ENCODE results near the gene CDT1. TPM values are rescaled to one million over a fixed set of nuclear protein-coding genes. Genes with fewer than 3 reads are reported as not detected.

CDT1 gene
- total and polyA plus RNA-seq, 10 of the 15 experiments (the other 5 are each of a cell fraction or from before 2014, with no cell fraction given): 0.50 to 87.6 (median 8.8) TPM

GRCh38 chr16:88848557-88848956, 45.0 kb downstream of the CDT1 start:
- ATAC-seq (no peak), DNase-seq (ENCODE audit: low read depth, low spot score) (no peak), FAIRE-seq (no peak)
- intact Hi-C loops (cut with micrococcal nuclease; ENCODE audit: unreplicated experiment): no loop called here
- CTCF ChIA-PET: no interaction called here
- no peak for TF ChIP-seq PBX3 (IDR thresholded peaks at IDR 0.05; ENCODE audit: insufficient replicate concordance, low read depth, low read length)
- TF ChIP-seq TCF3 (IDR thresholded peaks at IDR 0.05; ENCODE audit: borderline replicate concordance, insufficient read depth, low read depth, low read length): no peak
- no peak overlapping the region for H3K4me2 ChIP-seq (ENCODE audit: control insufficient read depth, insufficient read depth)
- no peaks in the 10 kb centered on the region for H3K27me3 ChIP-seq (replicated peaks in 1 of 2; ENCODE audit: control insufficient read depth in 2 of 2, insufficient read depth in 2 of 2, low read length in 1 of 2)
- no peaks in the 10 kb centered on the region for H3K4me1 ChIP-seq (ENCODE audit: control insufficient read depth, insufficient read depth, low read length)
- H3K27ac ChIP-seq (ENCODE audit: control insufficient read depth, insufficient read depth): no peak overlapping the region
- no peaks in the 10 kb centered on the region for H4K20me1 ChIP-seq (ENCODE audit: control insufficient read depth, insufficient read depth)
- H3K4me3 ChIP-seq: no peak overlapping the region
- 82% methylated on average over 14 of the region's 21 CpGs for WGBS (ENCODE audit: insufficient coverage, insufficient replicate concordance, low lambda C conversion rate, missing lambda C conversion rate)
- SMC1A ChIA-PET (ENCODE audit: uncharacterized antibody, unreplicated experiment): no interaction called here
- no peaks in the 10 kb centered on the region for H3K79me2 ChIP-seq (ENCODE audit: control insufficient read depth, insufficient read depth, low read length)
- in situ Hi-C loops (cut with MboI): no loop called here
- POLR2A ChIA-PET: no interaction called here
- H3K9ac ChIP-seq (ENCODE audit: control insufficient read depth, insufficient read depth, low read length): no peak overlapping the region
- H3K9me3 ChIP-seq (replicated peaks; ENCODE audit: control insufficient read depth, insufficient read depth, low read length): no peaks in the 10 kb centered on the region
- RAD21 ChIA-PET (ENCODE audit: unreplicated experiment): no interaction called here
- no TSS peak for BruUV-seq (replicated peaks)
- H2AFZ ChIP-seq (ENCODE audit: control insufficient read depth, low read depth, low read length): no peak overlapping the region
- no peaks in the 10 kb centered on the region for H3K36me3 ChIP-seq (ENCODE audit: control insufficient read depth in 2 of 2, insufficient read depth in 2 of 2, low read length in 1 of 2)

GRCh38 chr16:88850531-88851199, 47.1 kb downstream of the CDT1 start:
- H2AFZ ChIP-seq (ENCODE audit: control insufficient read depth, low read depth, low read length): no peak overlapping the region
- H3K36me3 ChIP-seq (ENCODE audit: control insufficient read depth in 2 of 2, insufficient read depth in 2 of 2, low read length in 1 of 2): no peaks in the 10 kb centered on the region; a peak in 1 of 4 replicates
- POLR2A ChIA-PET: interaction anchor here (1.1 kb wide), 1 partner anchor 31 kb away, joined by 3 read pairs; no protein-coding TSS in a partner anchor
- ATAC-seq (no peak), DNase-seq (ENCODE audit: low read depth, low spot score) (no peak), FAIRE-seq (no peak)
- no peaks in the 10 kb centered on the region for H3K27me3 ChIP-seq (replicated peaks in 1 of 2; ENCODE audit: control insufficient read depth in 2 of 2, insufficient read depth in 2 of 2, low read length in 1 of 2)
- SMC1A ChIA-PET (ENCODE audit: uncharacterized antibody, unreplicated experiment): no interaction called here
- WGBS (ENCODE audit: insufficient coverage, insufficient replicate concordance, low lambda C conversion rate, missing lambda C conversion rate): 91% methylated on average over 33 of the region's 33 CpGs
- BruUV-seq (replicated peaks): no TSS peak
- 0 out of 2 replicates have a peak, but pooled peaks cover 2% of the 10 kb centered on the region for H4K20me1 ChIP-seq (ENCODE audit: control insufficient read depth, insufficient read depth)
- no peaks in the 10 kb centered on the region for H3K79me2 ChIP-seq (ENCODE audit: control insufficient read depth, insufficient read depth, low read length)
- CTCF ChIA-PET: no interaction called here
- no peak overlapping the region for H3K9ac ChIP-seq (ENCODE audit: control insufficient read depth, insufficient read depth, low read length)
- no peak overlapping the region for H3K27ac ChIP-seq (ENCODE audit: control insufficient read depth, insufficient read depth)
- RAD21 ChIA-PET (ENCODE audit: unreplicated experiment): no interaction called here
- H3K4me3 ChIP-seq: no peak overlapping the region
- H3K4me1 ChIP-seq (ENCODE audit: control insufficient read depth, insufficient read depth, low read length): peaks cover 12% of the 10 kb centered on the region
- no peak overlapping the region for H3K4me2 ChIP-seq (ENCODE audit: control insufficient read depth, insufficient read depth)
- in situ Hi-C loops (cut with MboI) (no loop called here), intact Hi-C loops (cut with micrococcal nuclease; ENCODE audit: unreplicated experiment) (no loop called here)
- no peaks in the 10 kb centered on the region for H3K9me3 ChIP-seq (replicated peaks; ENCODE audit: control insufficient read depth, insufficient read depth, low read length)
- TF ChIP-seq PAX8 (IDR thresholded peaks at IDR 0.05) (no peak), E2F4 (IDR thresholded peaks at IDR 0.05; ENCODE audit: low read depth, low read length) (no peak), MLLT1 (IDR thresholded peaks at IDR 0.05) (no peak), POLR2AphosphoS2 (IDR thresholded peaks at IDR 0.05; ENCODE audit: low read depth, low read length) (no peak), NFYA (IDR thresholded peaks at IDR 0.05; ENCODE audit: borderline replicate concordance, low read depth, low read length) (no peak), TCF3 (IDR thresholded peaks at IDR 0.05; ENCODE audit: borderline replicate concordance, insufficient read depth, low read depth, low read length) (no peak), ATF2 (IDR thresholded peaks at IDR 0.05; ENCODE audit: low read length) (no peak), MEF2A (IDR thresholded peaks at IDR 0.05; ENCODE audit: insufficient read depth, low read depth, low read length) (no peak), FOS (IDR thresholded peaks at IDR 0.05; ENCODE audit: borderline replicate concordance, extremely low read depth, insufficient read length) (no peak), NR2F1 (conservative IDR thresholded peaks at IDR 0.05) (no peak), LARP7 (IDR thresholded peaks at IDR 0.05) (no peak)
